ENCODE results near the gene ADGRB2.

Gene ADGRB2

DNA sequence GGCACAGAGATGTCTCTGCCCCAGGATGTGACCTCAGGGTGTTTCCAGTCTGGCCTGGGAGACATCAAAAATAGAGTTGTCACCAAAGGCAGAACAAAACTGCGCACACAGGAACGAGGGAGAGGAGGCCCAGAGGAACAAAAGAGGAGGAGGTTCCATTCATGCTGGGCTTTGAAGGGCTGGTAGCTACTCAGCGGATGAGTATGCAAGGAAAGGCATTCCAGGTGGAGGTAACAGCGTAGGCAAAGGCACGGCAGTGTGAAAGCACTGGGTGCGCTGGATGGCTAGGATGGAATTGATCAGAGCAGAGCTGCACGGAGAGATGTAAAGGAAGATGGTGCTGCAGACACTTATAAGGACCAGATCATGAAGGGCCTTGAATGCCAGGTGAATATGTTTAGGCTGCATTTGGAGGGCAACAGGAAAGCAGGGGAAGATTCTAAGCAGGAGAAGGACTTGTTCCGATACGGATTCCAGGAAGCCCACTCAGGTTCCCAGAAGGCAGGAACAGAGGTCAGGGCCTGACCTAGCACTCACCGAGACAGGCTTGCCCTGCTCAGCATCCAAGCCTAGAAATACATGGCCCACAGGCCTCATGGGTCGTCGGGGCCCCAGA is 66.7 kb downstream of the ADGRB2 start:
- ChIA-PET CTCF (interaction anchor here (1.2 to 3.8 kb wide), 5 partner anchors 11 to 303 kb away, joined by 3 to 18 read pairs (median 4); no protein-coding TSS in a partner anchor), POLR2A (no interaction called here)
- TF ChIP-seq CTCF (IDR thresholded peaks at IDR 0.05; ENCODE audit: insufficient read depth, low read length, missing control alignments) = no peak
- H3K4me3 ChIP-seq (ENCODE audit: low read depth, low read length) = no peak overlapping the region
- no peak for DNase-seq (ENCODE audit: low read depth, low spot score)

DNA sequence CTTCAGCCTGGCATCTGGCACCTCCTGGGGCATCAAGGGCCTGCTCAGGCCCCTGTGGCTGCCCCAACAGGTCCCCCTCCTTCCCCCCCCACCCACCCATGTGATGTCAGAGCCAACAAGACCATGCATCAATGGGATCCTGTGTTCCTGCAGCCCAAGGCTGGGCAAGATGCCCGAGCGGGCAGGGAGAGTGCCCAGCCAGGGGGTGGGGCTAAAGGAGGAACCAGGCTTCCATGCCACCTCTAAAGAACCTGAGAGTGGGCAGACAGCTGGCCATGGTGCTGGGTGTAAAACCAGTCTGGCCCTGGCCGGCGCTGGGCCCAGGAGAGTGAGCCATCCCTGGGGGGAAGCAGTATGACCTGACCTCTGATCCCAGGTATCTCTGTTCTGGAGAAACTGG is 67.9 kb downstream of the ADGRB2 start:
- no peak for DNase-seq (ENCODE audit: low read depth, low spot score)
- ChIA-PET POLR2A (no interaction called here), CTCF (interaction anchor here (0.7 to 3.8 kb wide), 6 partner anchors 9 to 302 kb away, joined by 3 to 18 read pairs (median 4); no protein-coding TSS in a partner anchor)
- TF ChIP-seq CTCF (IDR thresholded peaks at IDR 0.05; ENCODE audit: insufficient read depth, low read length, missing control alignments) = no peak
- no peak overlapping the region for H3K4me3 ChIP-seq (ENCODE audit: low read depth, low read length)

- CTCF ChIA-PET = interaction anchor here (1.2 to 3.8 kb wide), 4 partner anchors 9 to 50 kb away, joined by 3 to 18 read pairs (median 6); partner anchors contain the start of gene COL16A1
- POLR2A ChIA-PET = interaction anchor here (1.4 kb wide), 1 partner anchor 8 kb away, joined by 3 read pairs; the partner anchor contains the start of gene COL16A1
Observed at GRCh38 chr1:31695327-31695726, 68.8 kb downstream of the ADGRB2 start.

GRCh38 chr1:31694964-31695313 is 69.2 kb downstream of the ADGRB2 start:
- POLR2A ChIA-PET = interaction anchor here (1.4 kb wide), 1 partner anchor 9 kb away, joined by 3 read pairs; the partner anchor contains the start of gene COL16A1
- no peak for TF ChIP-seq CTCF (IDR thresholded peaks at IDR 0.05; ENCODE audit: insufficient read depth, low read length, missing control alignments)
- H3K4me3 ChIP-seq (ENCODE audit: low read depth, low read length) = no peak overlapping the region
- DNase-seq (ENCODE audit: low read depth, low spot score) = no peak
- CTCF ChIA-PET = interaction anchor here (1.2 to 3.8 kb wide), 4 partner anchors 9 to 50 kb away, joined by 3 to 18 read pairs (median 6); partner anchors contain the start of gene COL16A1

More at GRCh38 chr1:31695327-31695726, 68.8 kb downstream of the ADGRB2 start:
- no peak for DNase-seq (ENCODE audit: low read depth, low spot score)
- no peak for TF ChIP-seq CTCF (IDR thresholded peaks at IDR 0.05; ENCODE audit: insufficient read depth, low read length, missing control alignments)
- H3K4me3 ChIP-seq (ENCODE audit: low read depth, low read length) = no peak overlapping the region

DNA sequence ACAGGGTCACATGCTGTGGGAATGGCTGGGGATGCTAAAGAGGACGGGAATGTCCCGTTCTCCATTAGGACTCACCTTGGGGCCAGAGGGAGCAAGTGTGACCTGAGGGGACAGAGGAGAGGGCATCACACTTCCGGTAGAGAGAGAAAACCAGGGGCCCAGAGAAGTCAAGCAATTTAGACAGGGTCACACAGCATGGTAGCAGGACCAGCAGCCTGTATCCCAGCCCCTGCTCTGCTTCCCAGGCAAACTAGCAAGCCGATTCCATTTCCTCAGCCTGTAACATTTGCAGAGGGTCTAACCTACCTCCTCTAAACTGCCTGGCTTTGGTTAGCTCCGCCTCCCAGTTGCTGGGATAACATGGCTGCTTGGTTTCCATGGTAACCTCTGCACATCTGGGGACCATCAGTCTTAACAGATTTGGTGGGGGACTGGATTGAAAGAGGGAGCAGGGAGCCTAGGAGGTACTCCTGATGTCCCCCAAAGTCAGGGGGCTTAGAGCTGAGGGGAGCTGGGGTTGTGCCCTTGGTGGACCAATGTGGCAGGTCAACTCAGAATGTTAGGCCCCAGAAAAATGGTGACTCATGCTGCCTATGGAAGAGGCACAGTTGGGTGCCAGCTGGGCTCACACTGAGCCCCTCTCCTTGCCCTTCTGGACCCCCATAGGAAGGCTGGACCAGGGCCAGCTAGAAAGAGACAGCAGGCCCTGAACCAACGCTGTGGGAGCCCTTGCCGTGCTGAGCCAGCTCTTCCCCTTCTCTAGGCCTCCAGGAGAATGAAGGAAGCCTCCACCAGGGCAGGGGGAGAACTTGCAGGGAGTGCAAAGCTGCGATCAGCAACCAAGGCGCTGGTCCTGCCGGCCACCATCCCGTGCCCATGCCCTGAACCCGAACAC is 69.8 kb downstream of the ADGRB2 start:
- TF ChIP-seq CTCF (IDR thresholded peaks at IDR 0.05; ENCODE audit: insufficient read depth, low read length, missing control alignments) = peak; percentile 3
- no peak for DNase-seq (ENCODE audit: low read depth, low spot score)
- ChIA-PET CTCF (interaction anchor here (0.7 to 3.8 kb wide), 4 partner anchors 10 to 51 kb away, joined by 3 to 18 read pairs (median 6); partner anchors contain the start of gene COL16A1), POLR2A (interaction anchor here (1.4 kb wide), 1 partner anchor 9 kb away, joined by 3 read pairs; the partner anchor contains the start of gene COL16A1)
- no peak overlapping the region for H3K4me3 ChIP-seq (ENCODE audit: low read depth, low read length)
